GM12878 (cell line): ENCODE data around the gene VPS13C. TPM values are rescaled to one million over a fixed set of nuclear protein-coding genes. Genes with fewer than 3 reads are reported as not detected.

Experiments used
- ATAC-seq: fragments of 200-7000 bp; cut with Tn5 transposase; 3 replicates; pipeline ENCODE4 v1.9.1; 2020; ENCODE audit warnings: mild to moderate bottlenecking, moderate library complexity
- BruUV-seq: library from RNA; stranded (reverse); fragments of 400-500 nt; replicated peaks from 2 replicates; lab custom pipeline; 2021; lab: Mats Ljungman, UMichigan
- CTCF ChIA-PET: fragments of 300-600 bp; sonication (Branson Sonifier 250); formaldehyde crosslinking; extraction: SDS; loops from one replicate; lab custom pipeline; 2021; ENCODE audit warnings: inconsistent platforms; lab: Yijun Ruan, JAX
- POLR2A ChIA-PET: fragments of 350-600 bp; formaldehyde crosslinking; extraction: SDS; loops from one replicate; lab custom pipeline; 2021; ENCODE audit warnings: inconsistent platforms; lab: Charles Lee
- RAD21 ChIA-PET: fragments of 300-600 bp; sonication (Branson Sonifier 250); formaldehyde crosslinking; loops from one replicate; lab custom pipeline; 2023; ENCODE audit warnings: antibody characterized with exemption; ENCODE audit not compliant: unreplicated experiment; lab: Charles Lee
- SMC1A ChIA-PET: fragments of 300-600 bp; sonication (Branson Sonifier 250); formaldehyde crosslinking; loops from one replicate; lab custom pipeline; 2023; ENCODE audit not compliant: unreplicated experiment, uncharacterized antibody; lab: Charles Lee
- DNase-seq: peaks from one replicate; pipeline ENCODE4 v3.0.0-alpha.2; 2011; ENCODE audit warnings: low read depth, low spot score
- FAIRE-seq: peaks from 3 replicates; lab custom pipeline; 2011; peaks lifted over from hg19 to GRCh38; lab: Jason Lieb, UNC
- H2AFZ ChIP-seq: 2 replicates; pipeline ENCODE4 v1.6.0; 2011; ENCODE audit warnings: low read depth, low read length, control low read depth; ENCODE audit not compliant: control insufficient read depth
- H3K27ac ChIP-seq: 2 replicates; pipeline ENCODE4 v1.5.1; 2011; ENCODE audit warnings: control low read depth; ENCODE audit not compliant: control insufficient read depth, insufficient read depth
- H3K27me3 ChIP-seq, 2 experiments: replicated peaks in 1 of 2; 2 replicates each; pipeline versions ENCODE4 v1.6.0 to v1.6.1; 2011; ENCODE audit warnings: low read length in 1 of 2; ENCODE audit not compliant: control insufficient read depth in 2 of 2, insufficient read depth in 2 of 2
- H3K36me3 ChIP-seq, 2 experiments: 2 replicates each; pipeline ENCODE4 v1.5.1; 2011; ENCODE audit warnings: low read length in 1 of 2; ENCODE audit not compliant: control insufficient read depth in 2 of 2, insufficient read depth in 2 of 2
- H3K4me1 ChIP-seq: 2 replicates; pipeline ENCODE4 v1.6.1; 2011; ENCODE audit warnings: mild to moderate bottlenecking, low read length, moderate library complexity, mixed read lengths; ENCODE audit not compliant: control insufficient read depth, insufficient read depth
- H3K4me2 ChIP-seq: 2 replicates; pipeline ENCODE4 v1.6.0; 2011; ENCODE audit warnings: control low read depth; ENCODE audit not compliant: control insufficient read depth, insufficient read depth
- H3K4me3 ChIP-seq: fragments of 200-600 bp; sonication (generic); 2 replicates; pipeline ENCODE4 v1.5.1; 2016
- H3K79me2 ChIP-seq: 2 replicates; pipeline ENCODE4 v1.6.0; 2011; ENCODE audit warnings: low read length; ENCODE audit not compliant: control insufficient read depth, insufficient read depth
- H3K9ac ChIP-seq: 2 replicates; pipeline ENCODE4 v1.8.0; 2011; ENCODE audit warnings: low read length, control low read depth, mixed read lengths; ENCODE audit not compliant: control insufficient read depth, insufficient read depth
- H3K9me3 ChIP-seq: replicated peaks from 3 replicates; pipeline ENCODE4 v1.5.1; 2011; ENCODE audit warnings: mild to moderate bottlenecking, low read length; ENCODE audit not compliant: control insufficient read depth, insufficient read depth
- H4K20me1 ChIP-seq: 2 replicates; pipeline ENCODE4 v1.6.0; 2011; ENCODE audit not compliant: control insufficient read depth, insufficient read depth
- BCLAF1 ChIP-seq: fragments of 450-650 bp; IDR thresholded peaks from 2 replicates; pipeline ENCODE4 v1.6.1; 2017; ENCODE audit warnings: antibody characterized with exemption, mild to moderate bottlenecking, moderate library complexity
- ELK1 ChIP-seq: IDR thresholded peaks from 2 replicates; pipeline ENCODE4 v1.6.1; 2012; ENCODE audit warnings: low read depth, low read length, improper control_type of control experiment
- MYC ChIP-seq: IDR thresholded peaks from 2 replicates; pipeline ENCODE4 v1.6.1; 2011; ENCODE audit warnings: mild to moderate bottlenecking, low read length, moderate library complexity, inconsistent platforms; ENCODE audit not compliant: insufficient read depth, insufficient replicate concordance, insufficient read length, severe bottlenecking
- PML ChIP-seq: IDR thresholded peaks from 2 replicates; pipeline ENCODE4 v1.6.1; 2012; ENCODE audit warnings: low read length, inconsistent platforms
- SIN3A ChIP-seq: IDR thresholded peaks from 2 replicates; pipeline ENCODE4 v1.6.1; 2012; ENCODE audit warnings: low read depth, low read length, improper control_type of control experiment
- SKIL ChIP-seq: fragments of 450-650 bp; IDR thresholded peaks from 2 replicates; pipeline ENCODE4 v1.6.1; 2017; ENCODE audit warnings: mild to moderate bottlenecking, low read depth, inconsistent platforms; ENCODE audit not compliant: poor library complexity, severe bottlenecking
- SMAD1 ChIP-seq: fragments of 450-650 bp; IDR thresholded peaks from 2 replicates; pipeline ENCODE4 v1.6.1; 2018; ENCODE audit warnings: mild to moderate bottlenecking, low read depth; ENCODE audit not compliant: partially characterized antibody
- USF1 ChIP-seq: IDR thresholded peaks from 2 replicates; pipeline ENCODE4 v1.6.1; 2011; ENCODE audit warnings: borderline replicate concordance, low read depth, mild to moderate bottlenecking, moderate library complexity, mixed read lengths, low read length; ENCODE audit not compliant: insufficient read depth; ENCODE audit errors: extremely low read length
- ZNF622 ChIP-seq: fragments of 450-650 bp; IDR thresholded peaks from 2 replicates; pipeline ENCODE4 v1.6.1; 2017; ENCODE audit warnings: mild to moderate bottlenecking, inconsistent platforms
- WGBS: methylation state at CpG from one replicate; pipeline ENCODE4 v1.1.6; 2016; ENCODE audit warnings: low lambda C conversion rate; ENCODE audit not compliant: insufficient replicate concordance, insufficient coverage; ENCODE audit errors: missing lambda C conversion rate; 5-methylcytosine and 5-hydroxymethylcytosine counted together
- in situ Hi-C: fragments of 300-500 bp; cut with MboI; formaldehyde crosslinking; loops from 9 replicates; pipeline ENCODE4 v1.14.3; 2018; ENCODE audit warnings: mixed read lengths
- intact Hi-C: fragments of 100-400 bp; cut with micrococcal nuclease; formaldehyde crosslinking; loops from one replicate; pipeline ENCODE4 v1.14.2; 2022; ENCODE audit not compliant: unreplicated experiment
- polyA plus RNA-seq, 11 experiments: library from polyadenylated mRNA; depleted of rRNA in 4 of 11; unstranded in 6 of 11; stranded (reverse) in 5 of 11; fragments of >200 nt; fragmentation: Nextera tagmentation in 4 of 11; fragmentation: Illumina TruSeq in 1 of 11; extraction: Ambion mirVana in 4 of 11; extraction: Trizol in 1 of 11; gene quantifications; 1 replicate in 1 of 11; 2 replicates in 10 of 11; pipeline versions ENCODE4 v1.2.1 to v1.2.3, GENCODE V29; 2011 to 2016; ENCODE audit warnings: inconsistent platforms in 2 of 11, missing spikeins in 2 of 11, low read depth in 1 of 11
- total RNA-seq, 4 experiments: library from RNA; depleted of rRNA in 3 of 4; stranded (reverse); fragments of >200 nt in 3 of 4; fragmentation: Illumina TruSeq in 1 of 4; extraction: Trizol in 1 of 4; gene quantifications; 2 replicates each; pipeline versions ENCODE4 v1.2.1 to v1.2.3, GENCODE V29; 2013 to 2021

Gene VPS13C
- total and polyA plus RNA-seq, 10 of the 15 experiments (the other 5 are each of a cell fraction or from before 2014, with no cell fraction given) = 9.3 to 53.1 (median 31.8) TPM

- no peak for DNase-seq
- ATAC-seq = no peak
- Histone ChIP-seq H4K20me1 (no peaks in the 10 kb centered on the region), H3K27me3 (no peaks in the 10 kb centered on the region; a peak in 3 of 4 replicates), H3K4me3 (no peak overlapping the region), H3K4me2 (no peak overlapping the region), H3K27ac (no peak overlapping the region), H3K9me3 (no peaks in the 10 kb centered on the region), H3K4me1 (no peaks in the 10 kb centered on the region), H3K36me3 (no peaks in the 10 kb centered on the region), H3K9ac (no peak overlapping the region), H3K79me2 (no peaks in the 10 kb centered on the region), H2AFZ (no peak overlapping the region)
- ChIA-PET POLR2A (no interaction called here), SMC1A (interaction anchor here (0.9 kb wide), 2 partner anchors 23 to 281 kb away, joined by 3 read pairs; no protein-coding TSS in a partner anchor), RAD21 (interaction anchor here (0.6 to 1.2 kb wide), 3 partner anchors 637 to 1473 kb away, joined by 3 to 4 read pairs (median 4); no protein-coding TSS in a partner anchor), CTCF (interaction anchor here (0.6 to 4.1 kb wide), 9 partner anchors 9 to 1471 kb away, joined by 3 to 19 read pairs (median 4); no protein-coding TSS in a partner anchor)
- in situ Hi-C loops (loop anchor here (5.0 to 25.0 kb wide), 4 partner anchors 660 to 1470 kb away; no protein-coding TSS in a partner anchor), intact Hi-C loops (loop anchor here (5.0 to 10.0 kb wide), 3 partner anchors 667 to 1327 kb away; no protein-coding TSS in a partner anchor)
- no peak for FAIRE-seq
- BruUV-seq = no TSS peak
- TF ChIP-seq SMAD1 (no peak), PML (no peak), ELK1 (no peak), SKIL (no peak), SIN3A (no peak), USF1 (no peak), BCLAF1 (no peak), MYC (no peak), ZNF622 (no peak)
- WGBS = 30% methylated on average over 6 of the region's 6 CpGs
Measured at GRCh38 chr15:61832223-61832622, 228.0 kb downstream of the VPS13C start.
